ENCODE data around the gene FAM170B. TPM values are rescaled to one million over a fixed set of nuclear protein-coding genes. Genes with fewer than 3 reads are reported as not detected.

FAM170B gene
- total RNA-seq, 1 experiment from 2014 or later = not detected

DNA sequence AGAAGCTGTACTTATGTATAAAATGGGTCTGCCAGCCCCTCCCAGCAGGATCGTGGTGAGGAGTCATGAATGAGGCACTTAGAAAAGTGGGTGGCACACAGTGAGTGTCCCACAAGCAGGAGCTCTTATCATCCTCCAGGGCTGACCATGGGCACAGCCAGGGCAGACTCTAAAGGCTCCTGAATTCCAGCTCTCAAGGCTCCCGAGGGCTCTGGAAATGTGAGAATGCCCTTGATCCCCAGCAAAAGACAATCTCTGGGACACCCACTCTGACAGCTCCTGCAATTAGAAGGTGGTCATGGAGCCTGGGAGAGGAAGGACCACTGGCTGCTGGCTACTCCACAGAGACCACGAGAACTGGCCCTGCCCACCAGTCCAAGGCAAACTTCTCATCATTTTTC, 20.1 kb downstream of the FAM170B start:
- Mint-ChIP-seq H3K4me3 (ENCODE audit: low read depth, unreplicated experiment) (no peak overlapping the region), H3K9me3 (ENCODE audit: low read depth, unreplicated experiment) (no peaks in the 10 kb centered on the region), H3K27ac (ENCODE audit: unreplicated experiment) (no peak overlapping the region), H3K36me3 (ENCODE audit: insufficient read depth, unreplicated experiment) (no peaks in the 10 kb centered on the region), H3K4me1 (ENCODE audit: low read depth, unreplicated experiment) (no peaks in the 10 kb centered on the region), H3K27me3 (ENCODE audit: unreplicated experiment) (peaks cover 68% of the 10 kb centered on the region)
- no TSS peak for BruUV-seq (replicated peaks)
- intact Hi-C loops (cut with micrococcal nuclease; ENCODE audit: unreplicated experiment) = no loop called here
- DNase-seq = no peak
- TF ChIP-seq, protein P1, sequence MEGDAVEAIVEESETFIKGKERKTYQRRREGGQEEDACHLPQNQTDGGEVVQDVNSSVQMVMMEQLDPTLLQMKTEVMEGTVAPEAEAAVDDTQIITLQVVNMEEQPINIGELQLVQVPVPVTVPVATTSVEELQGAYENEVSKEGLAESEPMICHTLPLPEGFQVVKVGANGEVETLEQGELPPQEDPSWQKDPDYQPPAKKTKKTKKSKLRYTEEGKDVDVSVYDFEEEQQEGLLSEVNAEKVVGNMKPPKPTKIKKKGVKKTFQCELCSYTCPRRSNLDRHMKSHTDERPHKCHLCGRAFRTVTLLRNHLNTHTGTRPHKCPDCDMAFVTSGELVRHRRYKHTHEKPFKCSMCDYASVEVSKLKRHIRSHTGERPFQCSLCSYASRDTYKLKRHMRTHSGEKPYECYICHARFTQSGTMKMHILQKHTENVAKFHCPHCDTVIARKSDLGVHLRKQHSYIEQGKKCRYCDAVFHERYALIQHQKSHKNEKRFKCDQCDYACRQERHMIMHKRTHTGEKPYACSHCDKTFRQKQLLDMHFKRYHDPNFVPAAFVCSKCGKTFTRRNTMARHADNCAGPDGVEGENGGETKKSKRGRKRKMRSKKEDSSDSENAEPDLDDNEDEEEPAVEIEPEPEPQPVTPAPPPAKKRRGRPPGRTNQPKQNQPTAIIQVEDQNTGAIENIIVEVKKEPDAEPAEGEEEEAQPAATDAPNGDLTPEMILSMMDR (IDR thresholded peaks at IDR 0.05; ENCODE audit: unreplicated experiment) = no peak
- CTCF ChIA-PET = no interaction called here

DNA sequence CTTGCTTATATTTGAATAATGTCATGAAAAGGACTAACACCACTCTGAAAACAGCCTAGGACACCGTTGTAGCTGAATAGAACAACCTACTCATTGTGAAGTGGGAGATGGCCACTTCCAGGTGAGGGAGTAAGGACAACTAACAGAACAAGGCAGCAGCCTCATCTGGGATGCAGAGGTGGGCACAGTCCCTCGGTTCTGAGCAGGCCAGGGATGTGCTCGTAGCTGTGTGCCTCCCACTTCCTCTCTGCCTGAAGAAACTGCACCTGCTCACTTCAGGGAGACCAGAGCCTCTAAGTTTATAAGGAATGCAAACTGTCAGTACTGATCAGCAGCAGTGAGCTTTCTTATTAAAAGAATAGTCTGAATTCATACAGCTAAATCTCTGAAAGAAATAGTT, 21.0 kb downstream of the FAM170B start:
- H3K27me3 Mint-ChIP-seq (ENCODE audit: unreplicated experiment) = peaks cover 59% of the 10 kb centered on the region
- no peaks in the 10 kb centered on the region for H3K36me3 Mint-ChIP-seq (ENCODE audit: insufficient read depth, unreplicated experiment)
- no peak overlapping the region for H3K4me3 Mint-ChIP-seq (ENCODE audit: low read depth, unreplicated experiment)
- no peak for DNase-seq
- intact Hi-C loops (cut with micrococcal nuclease; ENCODE audit: unreplicated experiment) = no loop called here
- H3K27ac Mint-ChIP-seq (ENCODE audit: unreplicated experiment) = no peak overlapping the region
- H3K9me3 Mint-ChIP-seq (ENCODE audit: low read depth, unreplicated experiment) = no peaks in the 10 kb centered on the region
- TF ChIP-seq, protein P1 (IDR thresholded peaks at IDR 0.05; ENCODE audit: unreplicated experiment) = no peak
- CTCF ChIA-PET = interaction anchor here (0.7 kb wide), 1 partner anchor 126 kb away, joined by 3 read pairs; no protein-coding TSS in a partner anchor
- H3K4me1 Mint-ChIP-seq (ENCODE audit: low read depth, unreplicated experiment) = no peaks in the 10 kb centered on the region
- BruUV-seq (replicated peaks) = no TSS peak

DNA sequence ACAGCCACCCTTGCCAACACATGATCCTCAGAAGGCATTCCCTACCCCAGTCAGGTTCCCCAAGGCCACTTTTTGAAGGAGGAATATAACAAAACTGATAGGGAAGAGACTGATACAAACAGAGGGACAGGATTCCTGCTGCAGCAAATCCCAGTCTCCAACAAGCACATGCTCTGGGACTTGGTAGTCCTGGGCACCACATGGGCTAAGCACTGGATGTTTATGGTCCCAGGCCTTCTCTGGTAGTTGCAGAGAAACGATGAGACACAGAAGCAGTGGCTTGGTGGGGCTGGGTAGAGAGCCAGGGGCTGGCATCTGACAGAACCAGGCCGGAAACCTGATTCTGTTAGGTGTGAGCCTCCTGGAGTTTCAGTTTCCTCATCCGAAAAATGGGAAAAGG, 21.7 kb downstream of the FAM170B start:
- Mint-ChIP-seq H3K27ac (ENCODE audit: unreplicated experiment) (no peak overlapping the region), H3K4me1 (ENCODE audit: low read depth, unreplicated experiment) (no peaks in the 10 kb centered on the region), H3K27me3 (ENCODE audit: unreplicated experiment) (peaks cover 57% of the 10 kb centered on the region), H3K4me3 (ENCODE audit: low read depth, unreplicated experiment) (no peak overlapping the region), H3K9me3 (ENCODE audit: low read depth, unreplicated experiment) (no peaks in the 10 kb centered on the region), H3K36me3 (ENCODE audit: insufficient read depth, unreplicated experiment) (no peaks in the 10 kb centered on the region)
- DNase-seq = no peak
- no TSS peak for BruUV-seq (replicated peaks)
- CTCF ChIA-PET = no interaction called here
- intact Hi-C loops (cut with micrococcal nuclease; ENCODE audit: unreplicated experiment) = no loop called here
- TF ChIP-seq, protein P1 (IDR thresholded peaks at IDR 0.05; ENCODE audit: unreplicated experiment) = no peak

DNA sequence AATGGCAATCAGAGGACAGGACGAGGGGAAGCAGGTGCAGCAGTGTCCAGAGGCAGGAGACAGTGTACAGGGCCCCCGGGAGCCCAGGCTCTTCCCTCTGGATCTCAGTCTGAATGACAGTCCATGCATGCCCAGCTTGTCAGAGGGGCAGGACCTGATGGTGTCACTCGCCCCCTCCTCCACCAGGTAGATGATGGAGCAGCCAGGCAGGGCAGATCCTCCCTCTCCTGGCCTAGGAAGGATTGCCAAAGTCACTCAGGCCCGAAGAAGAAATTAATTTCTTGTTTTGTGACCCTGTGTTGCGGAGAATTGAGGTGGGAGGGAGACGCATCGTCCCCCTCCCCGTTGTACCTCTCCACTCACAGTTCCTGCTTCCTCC, 22.5 kb downstream of the FAM170B start:
- peaks cover 57% of the 10 kb centered on the region for H3K27me3 Mint-ChIP-seq (ENCODE audit: unreplicated experiment)
- no peak for DNase-seq
- no TSS peak for BruUV-seq (replicated peaks)
- TF ChIP-seq, protein P1 (IDR thresholded peaks at IDR 0.05; ENCODE audit: unreplicated experiment) = no peak
- H3K9me3 Mint-ChIP-seq (ENCODE audit: low read depth, unreplicated experiment) = no peaks in the 10 kb centered on the region
- H3K4me3 Mint-ChIP-seq (ENCODE audit: low read depth, unreplicated experiment) = no peak overlapping the region
- intact Hi-C loops (cut with micrococcal nuclease; ENCODE audit: unreplicated experiment) = no loop called here
- H3K36me3 Mint-ChIP-seq (ENCODE audit: insufficient read depth, unreplicated experiment) = no peaks in the 10 kb centered on the region
- no peak overlapping the region for H3K27ac Mint-ChIP-seq (ENCODE audit: unreplicated experiment)
- CTCF ChIA-PET = no interaction called here
- no peaks in the 10 kb centered on the region for H3K4me1 Mint-ChIP-seq (ENCODE audit: low read depth, unreplicated experiment)

Data from Calu3 (cell line).